A549 (cell line): ENCODE measurements around the gene HBZ.

Experiments used
- BHLHE40 ChIP-seq: IDR thresholded peaks from 2 replicates; pipeline ENCODE4 v1.6.1; 2012; ENCODE audit warnings: low read depth, low read length, inconsistent platforms
- CBX8 ChIP-seq: fragments of 200-600 bp; sonication (generic); IDR thresholded peaks from 2 replicates; pipeline ENCODE4 v1.6.1; 2016
- CEBPB ChIP-seq, 2 experiments: fragments of >200 bp in 1 of 2; sonication (Bioruptor Twin) in 1 of 2; formaldehyde crosslinking in 1 of 2; IDR thresholded peaks; 2 replicates each; pipeline ENCODE4 v1.6.1; 2012 to 2016
- CHD2 ChIP-seq: fragments of 150-350 bp; IDR thresholded peaks from 2 replicates; pipeline ENCODE4 v1.6.1; 2014; ENCODE audit warnings: low read length; ENCODE audit not compliant: partially characterized antibody
- EP300 ChIP-seq, 2 experiments: fragments of >200 bp; sonication (Bioruptor Twin); formaldehyde crosslinking; IDR thresholded peaks; 2 replicates in 1 of 2; 3 replicates in 1 of 2; pipeline ENCODE4 v1.6.1; 2016 to 2017
- ESRRA ChIP-seq: fragments of 150-350 bp; IDR thresholded peaks from 2 replicates; pipeline ENCODE4 v1.6.1; 2014; ENCODE audit warnings: mild to moderate bottlenecking, low read length, borderline replicate concordance
- KDM5A ChIP-seq: fragments of 200-600 bp; sonication (generic); IDR thresholded peaks from 2 replicates; pipeline ENCODE4 v1.6.1; 2016; ENCODE audit warnings: antibody characterized with exemption, mild to moderate bottlenecking
- POLR2A ChIP-seq: IDR thresholded peaks from 2 replicates; pipeline ENCODE4 v1.6.1; 2012; ENCODE audit warnings: mild to moderate bottlenecking, low read length
- SMC3 ChIP-seq: fragments of >200 bp; sonication (Bioruptor Twin); formaldehyde crosslinking; IDR thresholded peaks from 3 replicates; pipeline ENCODE4 v1.6.1; 2018; ENCODE audit warnings: inconsistent platforms
- TF ChIP-seq, protein P1 (sequence below): fragments of >200 bp; sonication (Bioruptor Twin); formaldehyde crosslinking; IDR thresholded peaks from 3 replicates; pipeline ENCODE4 v1.5.1; 2016
- TF ChIP-seq, protein P2 (sequence below): IDR thresholded peaks from 2 replicates; pipeline ENCODE4 v1.6.1; 2012
- TF ChIP-seq, protein P3 (sequence below): fragments of 450-650 bp; IDR thresholded peaks from 2 replicates; pipeline ENCODE4 v1.6.1; 2014; ENCODE audit warnings: antibody characterized with exemption

DNA sequence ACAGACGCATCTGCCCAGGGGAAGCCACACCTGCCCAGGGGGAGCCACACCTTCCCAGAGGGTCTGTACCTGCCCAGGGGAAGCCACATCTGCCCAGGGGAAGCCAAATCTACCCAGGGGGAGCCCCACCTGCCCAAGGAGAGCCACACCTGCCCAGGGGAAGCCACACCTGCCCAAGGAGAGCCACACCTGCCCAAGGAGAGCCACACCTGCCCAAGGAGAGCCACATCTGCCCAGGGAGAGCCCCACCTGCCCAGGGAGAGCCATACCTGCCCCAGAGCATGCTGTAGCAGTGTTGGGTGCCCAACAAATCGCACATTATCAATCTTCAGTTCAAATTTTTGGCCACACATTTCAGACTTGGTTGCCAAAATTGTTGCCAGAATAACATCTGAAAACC lies 33.6 kb upstream of the HBZ start:
- TF ChIP-seq, protein P1, sequence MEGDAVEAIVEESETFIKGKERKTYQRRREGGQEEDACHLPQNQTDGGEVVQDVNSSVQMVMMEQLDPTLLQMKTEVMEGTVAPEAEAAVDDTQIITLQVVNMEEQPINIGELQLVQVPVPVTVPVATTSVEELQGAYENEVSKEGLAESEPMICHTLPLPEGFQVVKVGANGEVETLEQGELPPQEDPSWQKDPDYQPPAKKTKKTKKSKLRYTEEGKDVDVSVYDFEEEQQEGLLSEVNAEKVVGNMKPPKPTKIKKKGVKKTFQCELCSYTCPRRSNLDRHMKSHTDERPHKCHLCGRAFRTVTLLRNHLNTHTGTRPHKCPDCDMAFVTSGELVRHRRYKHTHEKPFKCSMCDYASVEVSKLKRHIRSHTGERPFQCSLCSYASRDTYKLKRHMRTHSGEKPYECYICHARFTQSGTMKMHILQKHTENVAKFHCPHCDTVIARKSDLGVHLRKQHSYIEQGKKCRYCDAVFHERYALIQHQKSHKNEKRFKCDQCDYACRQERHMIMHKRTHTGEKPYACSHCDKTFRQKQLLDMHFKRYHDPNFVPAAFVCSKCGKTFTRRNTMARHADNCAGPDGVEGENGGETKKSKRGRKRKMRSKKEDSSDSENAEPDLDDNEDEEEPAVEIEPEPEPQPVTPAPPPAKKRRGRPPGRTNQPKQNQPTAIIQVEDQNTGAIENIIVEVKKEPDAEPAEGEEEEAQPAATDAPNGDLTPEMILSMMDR, result no peak
- no peak for TF ChIP-seq ESRRA
- no peak for TF ChIP-seq POLR2A
- TF ChIP-seq EP300 (IDR thresholded peaks at IDR 0.05), result no peak
- no peak for TF ChIP-seq KDM5A
- TF ChIP-seq CBX8, result no peak
- TF ChIP-seq CHD2, result no peak
- no peak for TF ChIP-seq CEBPB (IDR thresholded peaks at IDR 0.05)
- TF ChIP-seq BHLHE40, result no peak
- TF ChIP-seq, protein P2, sequence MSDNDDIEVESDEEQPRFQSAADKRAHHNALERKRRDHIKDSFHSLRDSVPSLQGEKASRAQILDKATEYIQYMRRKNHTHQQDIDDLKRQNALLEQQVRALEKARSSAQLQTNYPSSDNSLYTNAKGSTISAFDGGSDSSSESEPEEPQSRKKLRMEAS, result no peak
- TF ChIP-seq SMC3, result no peak
- TF ChIP-seq, protein P3, sequence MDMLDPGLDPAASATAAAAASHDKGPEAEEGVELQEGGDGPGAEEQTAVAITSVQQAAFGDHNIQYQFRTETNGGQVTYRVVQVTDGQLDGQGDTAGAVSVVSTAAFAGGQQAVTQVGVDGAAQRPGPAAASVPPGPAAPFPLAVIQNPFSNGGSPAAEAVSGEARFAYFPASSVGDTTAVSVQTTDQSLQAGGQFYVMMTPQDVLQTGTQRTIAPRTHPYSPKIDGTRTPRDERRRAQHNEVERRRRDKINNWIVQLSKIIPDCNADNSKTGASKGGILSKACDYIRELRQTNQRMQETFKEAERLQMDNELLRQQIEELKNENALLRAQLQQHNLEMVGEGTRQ, result no peak
